Trophoblast cell (in vitro differentiated cells and primary cell): Measurements from ENCODE around the gene ZAR1.

ENCODE experiments used
- DNase-seq, 2 donors: peaks; one replicate each; pipeline ENCODE4 v3.0.0-alpha.2; 2016
- H2AFZ ChIP-seq: 2 replicates; pipeline ENCODE4 v1.6.1; 2013; ENCODE audit warnings: low read length, moderate library complexity, mild to moderate bottlenecking; ENCODE audit not compliant: insufficient read depth, poor library complexity
- H2AK5ac ChIP-seq: 2 replicates; pipeline ENCODE4 v1.6.1; 2013; ENCODE audit warnings: mild to moderate bottlenecking, low read length
- H2BK120ac ChIP-seq: 2 replicates; pipeline ENCODE4 v1.6.1; 2013; ENCODE audit warnings: low read length, mild to moderate bottlenecking, moderate library complexity; ENCODE audit not compliant: insufficient read depth, poor library complexity
- H2BK12ac ChIP-seq: 2 replicates; pipeline ENCODE4 v1.6.1; 2013; ENCODE audit warnings: mild to moderate bottlenecking, low read length, moderate library complexity
- H2BK5ac ChIP-seq: 2 replicates; pipeline ENCODE4 v1.6.1; 2013; ENCODE audit warnings: low read length, low read depth, moderate library complexity, mild to moderate bottlenecking; ENCODE audit not compliant: poor library complexity
- H3K14ac ChIP-seq: 2 replicates; pipeline ENCODE4 v1.6.1; 2013; ENCODE audit warnings: mild to moderate bottlenecking, low read length
- H3K18ac ChIP-seq: 2 replicates; pipeline ENCODE4 v1.6.1; 2013; ENCODE audit warnings: mild to moderate bottlenecking, low read length
- H3K23ac ChIP-seq: 2 replicates; pipeline ENCODE4 v1.6.1; 2013; ENCODE audit warnings: low read length
- H3K27ac ChIP-seq: 2 replicates; pipeline ENCODE4 v1.5.1; 2013; ENCODE audit warnings: low read depth, mild to moderate bottlenecking, inconsistent platforms, low read length, moderate library complexity
- H3K27me3 ChIP-seq: 2 replicates; pipeline ENCODE4 v1.6.1; 2013; ENCODE audit warnings: inconsistent platforms, mild to moderate bottlenecking, low read length, moderate library complexity; ENCODE audit not compliant: insufficient read depth
- H3K36me3 ChIP-seq, 2 experiments: 1 replicate in 1 of 2; 2 replicates in 1 of 2; pipeline ENCODE4 v1.6.1; 2013; ENCODE audit warnings: low read length in 2 of 2, mild to moderate bottlenecking in 2 of 2, moderate library complexity in 1 of 2; ENCODE audit not compliant: insufficient read depth in 2 of 2, control insufficient read depth in 1 of 2
- H3K4ac ChIP-seq: 2 replicates; pipeline ENCODE4 v1.6.1; 2013; ENCODE audit warnings: low read depth, mild to moderate bottlenecking, low read length, moderate library complexity
- H3K4me1 ChIP-seq, 2 experiments: 1 replicate in 1 of 2; 2 replicates in 1 of 2; pipeline ENCODE4 v1.6.1; 2013; ENCODE audit warnings: low read length in 2 of 2, mild to moderate bottlenecking in 2 of 2, moderate library complexity in 1 of 2; ENCODE audit not compliant: insufficient read depth in 2 of 2, control insufficient read depth in 1 of 2
- H3K4me2 ChIP-seq: 2 replicates; pipeline ENCODE4 v1.6.1; 2013; ENCODE audit warnings: inconsistent platforms, mild to moderate bottlenecking, low read length, moderate library complexity
- H3K4me3 ChIP-seq: 2 replicates; pipeline ENCODE4 v1.5.1; 2013; ENCODE audit warnings: mild to moderate bottlenecking, low read depth, low read length, inconsistent platforms
- H3K79me1 ChIP-seq: one replicate; pipeline ENCODE4 v1.6.1; 2013; ENCODE audit warnings: low read length
- H3K79me2 ChIP-seq: 2 replicates; pipeline ENCODE4 v1.6.1; 2013; ENCODE audit warnings: low read length, mild to moderate bottlenecking; ENCODE audit not compliant: control insufficient read depth, insufficient read depth, poor library complexity
- H3K9ac ChIP-seq: 2 replicates; pipeline ENCODE4 v1.6.1; 2013; ENCODE audit warnings: mild to moderate bottlenecking, low read length
- H3K9me3 ChIP-seq: 2 replicates; pipeline ENCODE4 v1.6.1; 2013; ENCODE audit warnings: low read depth, mild to moderate bottlenecking, control low read depth, inconsistent platforms, low read length; ENCODE audit not compliant: insufficient read depth
- H4K12ac ChIP-seq: 2 replicates; pipeline ENCODE4 v1.6.1; 2013; ENCODE audit warnings: low read depth, mild to moderate bottlenecking, low read length, moderate library complexity
- H4K8ac ChIP-seq: 2 replicates; pipeline ENCODE4 v1.6.1; 2013; ENCODE audit warnings: low read depth, mild to moderate bottlenecking, low read length, moderate library complexity
- H4K91ac ChIP-seq: one replicate; pipeline ENCODE4 v1.6.1; 2013; ENCODE audit warnings: low read depth, mild to moderate bottlenecking, low read length, moderate library complexity
- WGBS: extraction: QIAGEN DNeasy Blood & Tissue Kit; methylation state at CpG from one replicate; pipeline ENCODE4 v1.1.7; 2013; ENCODE audit warnings: missing lambda C conversion rate; ENCODE audit not compliant: insufficient read length, insufficient coverage; ENCODE audit errors: extremely low coverage; 5-methylcytosine and 5-hydroxymethylcytosine counted together

ZAR1 gene

GRCh38 chr4:48462363-48462762 lies 27.7 kb upstream of the ZAR1 start:
- Histone ChIP-seq H3K27me3 (no peaks in the 10 kb centered on the region), H4K91ac (no peak overlapping the region), H2BK5ac (no peak overlapping the region), H3K4me2 (no peak overlapping the region), H3K9ac (no peak overlapping the region), H2BK120ac (no peak overlapping the region), H3K23ac (no peak overlapping the region), H3K27ac (no peak overlapping the region), H3K79me2 (no peaks in the 10 kb centered on the region), H4K8ac (no peak overlapping the region), H2BK12ac (no peak overlapping the region), H3K14ac (no peak overlapping the region), H2AK5ac (no peak overlapping the region), H3K9me3 (no peaks in the 10 kb centered on the region), H3K36me3 (no peaks in the 10 kb centered on the region), H3K4ac (no peak overlapping the region), H3K79me1 (no peaks in the 10 kb centered on the region), H3K4me3 (no peak overlapping the region), H2AFZ (no peak overlapping the region), H3K4me1 (no peaks in the 10 kb centered on the region), H3K18ac (no peak overlapping the region), H4K12ac (no peak overlapping the region)
- no CpG with 5 or more reads among the region's 5 CpGs for WGBS
- DNase-seq: no peak

DNA sequence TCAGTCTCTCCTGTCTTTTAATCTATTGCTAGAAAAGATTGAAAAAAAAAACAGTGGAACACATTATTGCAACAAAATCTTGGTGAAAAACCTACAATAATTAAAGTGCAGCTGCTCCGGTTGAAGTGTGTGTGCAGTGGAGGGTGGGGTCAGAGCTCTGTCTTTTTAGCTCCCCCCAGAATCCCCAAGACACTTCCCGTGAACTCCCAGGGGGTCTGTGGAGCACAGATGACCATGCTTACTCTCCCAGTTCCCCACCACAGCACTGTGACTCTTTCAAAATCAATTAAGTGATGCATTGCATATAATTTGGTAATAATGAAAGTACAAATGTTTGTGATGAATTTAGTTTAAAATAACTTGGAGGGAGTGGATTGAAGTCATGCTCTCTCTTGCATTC lies 22.6 kb upstream of the ZAR1 start:
- no peak overlapping the region for H2BK5ac ChIP-seq
- H2AK5ac ChIP-seq: no peak overlapping the region
- no peaks in the 10 kb centered on the region for H3K79me2 ChIP-seq
- H3K27me3 ChIP-seq: no peaks in the 10 kb centered on the region
- no peak overlapping the region for H2BK12ac ChIP-seq
- no peaks in the 10 kb centered on the region for H3K4me1 ChIP-seq
- no peak overlapping the region for H2AFZ ChIP-seq
- no peak overlapping the region for H3K4me2 ChIP-seq
- no peaks in the 10 kb centered on the region for H3K79me1 ChIP-seq
- no peak overlapping the region for H4K91ac ChIP-seq
- no peak overlapping the region for H2BK120ac ChIP-seq
- H3K4ac ChIP-seq: no peak overlapping the region
- H3K27ac ChIP-seq: no peak overlapping the region
- no CpG with 5 or more reads among the region's 2 CpGs for WGBS
- H4K8ac ChIP-seq: no peak overlapping the region
- no peak for DNase-seq
- H3K9me3 ChIP-seq: no peaks in the 10 kb centered on the region
- H3K14ac ChIP-seq: no peak overlapping the region
- H3K23ac ChIP-seq: no peak overlapping the region
- no peak overlapping the region for H3K9ac ChIP-seq
- no peak overlapping the region for H3K18ac ChIP-seq
- no peaks in the 10 kb centered on the region for H3K36me3 ChIP-seq
- H4K12ac ChIP-seq: no peak overlapping the region
- no peak overlapping the region for H3K4me3 ChIP-seq

GRCh38 chr4:48467891-48468290 lies 22.2 kb upstream of the ZAR1 start:
- no peaks in the 10 kb centered on the region for H3K79me2 ChIP-seq
- no peak overlapping the region for H2AFZ ChIP-seq
- H3K4ac ChIP-seq: no peak overlapping the region
- no peak overlapping the region for H4K12ac ChIP-seq
- no peaks in the 10 kb centered on the region for H3K79me1 ChIP-seq
- no peak overlapping the region for H3K14ac ChIP-seq
- no peaks in the 10 kb centered on the region for H3K4me1 ChIP-seq
- no peak overlapping the region for H3K27ac ChIP-seq
- H2BK12ac ChIP-seq: no peak overlapping the region
- no peaks in the 10 kb centered on the region for H3K27me3 ChIP-seq
- no peak overlapping the region for H2BK120ac ChIP-seq
- no peak overlapping the region for H2AK5ac ChIP-seq
- no peaks in the 10 kb centered on the region for H3K36me3 ChIP-seq
- H3K9me3 ChIP-seq: no peaks in the 10 kb centered on the region
- H3K4me3 ChIP-seq: no peak overlapping the region
- H4K91ac ChIP-seq: no peak overlapping the region
- DNase-seq: no peak
- no peak overlapping the region for H3K18ac ChIP-seq
- no peak overlapping the region for H3K9ac ChIP-seq
- no peak overlapping the region for H4K8ac ChIP-seq
- H3K4me2 ChIP-seq: no peak overlapping the region
- WGBS: no CpG with 5 or more reads among the region's 5 CpGs
- no peak overlapping the region for H3K23ac ChIP-seq
- H2BK5ac ChIP-seq: no peak overlapping the region

- Histone ChIP-seq H3K9me3 (no peaks in the 10 kb centered on the region), H3K23ac (no peak overlapping the region), H3K4me1 (no peaks in the 10 kb centered on the region), H3K4me2 (no peak overlapping the region), H2AFZ (no peak overlapping the region), H3K79me1 (no peaks in the 10 kb centered on the region), H3K14ac (no peak overlapping the region), H3K18ac (no peak overlapping the region), H3K27ac (no peak overlapping the region), H3K4ac (no peak overlapping the region), H3K27me3 (no peaks in the 10 kb centered on the region), H2BK12ac (no peak overlapping the region), H3K4me3 (no peak overlapping the region), H4K8ac (no peak overlapping the region), H4K91ac (no peak overlapping the region), H2AK5ac (no peak overlapping the region), H3K36me3 (no peaks in the 10 kb centered on the region), H3K79me2 (no peaks in the 10 kb centered on the region), H2BK120ac (no peak overlapping the region), H2BK5ac (no peak overlapping the region), H3K9ac (no peak overlapping the region), H4K12ac (no peak overlapping the region)
- no CpG with 5 or more reads among the region's 1 CpG for WGBS
- no peak for DNase-seq
Measured at GRCh38 chr4:48470137-48470536, 19.9 kb upstream of the ZAR1 start.
